SK-N-MC (cell line): ENCODE results near the gene HSPH1.

Experiments
- DNase-seq: peaks from one replicate; pipeline ENCODE4 v3.0.0-alpha.2; 2011; ENCODE audit warnings: low read depth, low spot score
- H3K27ac ChIP-seq: fragments of 200-600 bp; sonication (generic); 2 replicates; pipeline ENCODE4 v1.5.1; 2016; ENCODE audit warnings: mixed run types
- H3K36me3 ChIP-seq: fragments of 200-600 bp; sonication (generic); 2 replicates; pipeline ENCODE4 v1.6.1; 2017; ENCODE audit warnings: antibody characterized with exemption, low read length, mixed read lengths; ENCODE audit not compliant: insufficient read depth
- H3K4me3 ChIP-seq: fragments of 200-600 bp; sonication (generic); 2 replicates; pipeline ENCODE4 v1.5.1; 2016
- H3K9ac ChIP-seq: fragments of 200-600 bp; sonication (generic); 2 replicates; pipeline ENCODE4 v1.8.0; 2017; ENCODE audit warnings: mixed run types, mixed read lengths; ENCODE audit not compliant: insufficient read length
- H3K9me3 ChIP-seq: fragments of 200-600 bp; sonication (generic); 2 replicates; pipeline ENCODE4 v1.6.1; 2017; ENCODE audit warnings: low read depth, mild to moderate bottlenecking, antibody characterized with exemption, low read length, moderate library complexity, mixed read lengths
- EZH2 ChIP-seq: fragments of 200-600 bp; sonication (generic); IDR thresholded peaks from one replicate; pipeline ENCODE4 v1.6.1; 2017; ENCODE audit warnings: antibody characterized with exemption
- FOXP2 ChIP-seq: optimal IDR thresholded peaks from 2 replicates; pipeline ENCODE3; 2011; ENCODE audit warnings: mild to moderate bottlenecking, moderate library complexity; ENCODE audit not compliant: insufficient read depth; ENCODE audit errors: extremely low read length, control extremely low read depth
- POLR2AphosphoS5 ChIP-seq: IDR thresholded peaks from 2 replicates; pipeline ENCODE4 v1.6.1; 2012; ENCODE audit warnings: mild to moderate bottlenecking, low read depth, low read length, borderline replicate concordance

Gene HSPH1

DNA sequence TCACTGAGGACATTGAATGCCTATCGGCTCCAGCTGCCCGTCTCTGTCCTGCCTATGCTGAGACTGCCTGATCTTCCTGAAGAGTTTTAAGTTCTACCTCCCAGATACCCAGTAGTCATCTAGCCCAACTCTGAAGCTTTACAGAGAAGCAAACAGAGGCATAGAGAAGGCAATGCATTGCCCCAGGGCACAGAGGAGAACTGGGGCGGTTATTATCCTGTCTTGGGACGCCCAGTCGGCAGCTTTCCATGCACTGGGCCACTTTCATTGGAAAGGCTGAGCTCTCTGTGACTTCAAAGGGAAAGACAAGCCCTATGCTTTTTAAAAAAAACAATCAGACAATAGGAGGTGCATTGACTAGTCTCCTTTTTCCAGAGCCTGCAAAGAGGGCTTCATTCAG, 71.6 kb downstream of the HSPH1 start:
- Histone ChIP-seq H3K9ac (no peak overlapping the region), H3K9me3 (no peaks in the 10 kb centered on the region), H3K27ac (no peak overlapping the region), H3K36me3 (no peaks in the 10 kb centered on the region), H3K4me3 (no peak overlapping the region)
- no peak for DNase-seq
- no peak for TF ChIP-seq EZH2
- TF ChIP-seq FOXP2: no peak
- TF ChIP-seq POLR2AphosphoS5: no peak

DNA sequence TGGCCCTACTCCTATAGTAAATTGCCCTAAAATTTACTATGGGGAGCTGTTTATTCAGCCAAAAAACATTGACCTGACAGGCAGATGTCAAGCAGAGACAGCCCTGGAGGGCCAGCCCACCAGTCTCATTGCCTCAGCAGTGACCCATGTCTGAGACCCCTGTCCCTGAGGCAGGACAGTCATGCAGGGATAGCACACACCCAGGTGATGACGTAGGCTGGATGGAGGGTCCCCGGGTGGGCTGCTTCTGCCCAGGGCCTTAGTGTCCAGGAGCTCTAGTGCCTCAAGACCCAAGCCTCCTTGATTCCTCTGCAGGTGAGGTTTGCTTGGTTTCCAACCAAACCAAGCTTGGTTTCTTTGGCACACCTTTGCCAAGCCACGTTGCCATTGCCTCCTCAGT, 72.1 kb downstream of the HSPH1 start:
- no peaks in the 10 kb centered on the region for H3K9me3 ChIP-seq
- H3K4me3 ChIP-seq: no peak overlapping the region
- no peaks in the 10 kb centered on the region for H3K36me3 ChIP-seq
- DNase-seq: no peak
- no peak overlapping the region for H3K9ac ChIP-seq
- TF ChIP-seq EZH2 (no peak), FOXP2 (no peak), POLR2AphosphoS5 (no peak)
- H3K27ac ChIP-seq: no peak overlapping the region

DNA sequence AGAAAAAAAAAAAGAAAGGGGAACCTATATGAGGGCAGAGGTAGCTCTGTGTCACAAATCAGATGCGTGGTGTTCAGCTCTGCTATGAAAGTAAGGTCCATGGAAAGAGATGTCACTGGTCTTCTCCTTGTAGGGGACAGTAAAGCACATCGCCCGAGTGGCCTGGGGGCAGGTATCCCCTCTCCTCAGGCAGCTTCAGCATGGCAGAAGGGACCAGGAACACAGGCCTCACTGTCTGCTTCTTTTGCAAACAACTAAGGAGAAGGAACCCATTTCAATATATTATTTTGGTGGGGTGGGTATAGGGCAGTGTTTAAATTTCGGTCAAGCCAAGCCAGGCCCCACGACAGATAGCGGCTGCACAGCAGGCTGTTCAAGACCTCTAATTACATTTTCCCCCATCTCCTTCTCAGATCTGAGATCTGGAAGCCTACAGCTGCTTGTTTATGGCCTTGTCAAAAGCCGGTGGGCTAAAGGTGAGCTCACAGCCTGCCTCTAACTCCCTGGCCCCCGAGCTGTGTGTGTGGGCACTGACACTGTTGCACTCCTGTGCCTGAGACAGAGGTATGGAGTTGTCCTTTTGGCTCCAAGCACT, 72.8 kb downstream of the HSPH1 start:
- H3K27ac ChIP-seq: no peak overlapping the region
- no peak overlapping the region for H3K4me3 ChIP-seq
- no peak for TF ChIP-seq FOXP2
- no peak for TF ChIP-seq EZH2
- no peak overlapping the region for H3K9ac ChIP-seq
- no peak for DNase-seq
- no peaks in the 10 kb centered on the region for H3K9me3 ChIP-seq
- H3K36me3 ChIP-seq: no peaks in the 10 kb centered on the region
